Activated CD8-positive, alpha-beta T cell treated with anti-CD3 and anti-CD28 coated beads for 36 hours (primary cell): ENCODE results near the gene FAM20B. TPM values are rescaled to one million over a fixed set of nuclear protein-coding genes. Genes with fewer than 3 reads are reported as not detected.

Experiments
- ATAC-seq: fragments of 200-7000 bp; cut with Tn5 transposase; one replicate; pipeline ENCODE4 v1.10.0; 2021; ENCODE audit warnings: mild to moderate bottlenecking, moderate library complexity
- CTCF ChIA-PET: fragments of 350-600 bp; sonication (Branson Sonifier 250); formaldehyde crosslinking; loops from one replicate; lab custom pipeline; 2021; ENCODE audit warnings: antibody characterized with exemption; lab: Charles Lee
- POLR2A ChIA-PET: fragments of 350-600 bp; sonication (Branson Sonifier 250); formaldehyde crosslinking; loops from one replicate; lab custom pipeline; 2021; ENCODE audit warnings: antibody characterized with exemption; lab: Charles Lee
- DNase-seq: peaks from one replicate; pipeline ENCODE4 v3.0.0-alpha.2; 2020
- H3K27ac Mint-ChIP-seq: one replicate; pipeline ENCODE4 v1.8.0; 2021; ENCODE audit warnings: mild to moderate bottlenecking, mixed read lengths
- H3K27me3 Mint-ChIP-seq: one replicate; pipeline ENCODE4 v1.8.0; 2021; ENCODE audit warnings: mixed read lengths
- H3K36me3 Mint-ChIP-seq: one replicate; pipeline ENCODE4 v1.8.0; 2021; ENCODE audit warnings: low read depth, mixed read lengths
- H3K4me1 Mint-ChIP-seq: one replicate; pipeline ENCODE4 v1.8.0; 2021; ENCODE audit warnings: low read depth, mixed read lengths
- H3K4me3 Mint-ChIP-seq: one replicate; pipeline ENCODE4 v1.8.0; 2021; ENCODE audit warnings: mild to moderate bottlenecking, moderate library complexity, mixed read lengths
- H3K9me3 Mint-ChIP-seq: one replicate; pipeline ENCODE4 v1.8.0; 2021; ENCODE audit warnings: mixed read lengths
- intact Hi-C: fragments of 100-400 bp; cut with micrococcal nuclease; formaldehyde crosslinking; loops from one replicate; pipeline ENCODE4 v1.10.0; 2022
- total RNA-seq, 2 experiments: library from RNA; stranded (reverse); gene quantifications; one replicate each; pipeline ENCODE4 v1.2.3, GENCODE V29; 2021
- TF ChIP-seq, protein P1 (sequence below): fragments of 200-600 bp; IDR thresholded peaks from one replicate; pipeline ENCODE4 v1.8.0; 2022; ENCODE audit warnings: antibody characterized with exemption, mild to moderate bottlenecking

The FAM20B gene
- total RNA-seq, 2 experiments from 2014 or later, result 34.7 to 36.1 TPM

- TF ChIP-seq, protein P1, sequence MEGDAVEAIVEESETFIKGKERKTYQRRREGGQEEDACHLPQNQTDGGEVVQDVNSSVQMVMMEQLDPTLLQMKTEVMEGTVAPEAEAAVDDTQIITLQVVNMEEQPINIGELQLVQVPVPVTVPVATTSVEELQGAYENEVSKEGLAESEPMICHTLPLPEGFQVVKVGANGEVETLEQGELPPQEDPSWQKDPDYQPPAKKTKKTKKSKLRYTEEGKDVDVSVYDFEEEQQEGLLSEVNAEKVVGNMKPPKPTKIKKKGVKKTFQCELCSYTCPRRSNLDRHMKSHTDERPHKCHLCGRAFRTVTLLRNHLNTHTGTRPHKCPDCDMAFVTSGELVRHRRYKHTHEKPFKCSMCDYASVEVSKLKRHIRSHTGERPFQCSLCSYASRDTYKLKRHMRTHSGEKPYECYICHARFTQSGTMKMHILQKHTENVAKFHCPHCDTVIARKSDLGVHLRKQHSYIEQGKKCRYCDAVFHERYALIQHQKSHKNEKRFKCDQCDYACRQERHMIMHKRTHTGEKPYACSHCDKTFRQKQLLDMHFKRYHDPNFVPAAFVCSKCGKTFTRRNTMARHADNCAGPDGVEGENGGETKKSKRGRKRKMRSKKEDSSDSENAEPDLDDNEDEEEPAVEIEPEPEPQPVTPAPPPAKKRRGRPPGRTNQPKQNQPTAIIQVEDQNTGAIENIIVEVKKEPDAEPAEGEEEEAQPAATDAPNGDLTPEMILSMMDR, result no peak
- no peaks in the 10 kb centered on the region for H3K4me1 Mint-ChIP-seq
- DNase-seq (no peak), ATAC-seq (no peak)
- no peaks in the 10 kb centered on the region for H3K27me3 Mint-ChIP-seq
- H3K4me3 Mint-ChIP-seq, result no peak overlapping the region
- POLR2A ChIA-PET, result no interaction called here
- no peaks in the 10 kb centered on the region for H3K36me3 Mint-ChIP-seq
- no peak overlapping the region for H3K27ac Mint-ChIP-seq
- intact Hi-C loops, result no loop called here
- no peaks in the 10 kb centered on the region for H3K9me3 Mint-ChIP-seq
- CTCF ChIA-PET, result interaction anchor here (1.0 to 2.2 kb wide), 2 partner anchors 9 to 17 kb away, joined by 3 to 7 read pairs; no protein-coding TSS in a partner anchor
Observed at GRCh38 chr1:179012038-179012437, 13.7 kb upstream of the FAM20B start.

- intact Hi-C loops, result no loop called here
- Mint-ChIP-seq H3K9me3 (no peaks in the 10 kb centered on the region), H3K4me1 (no peaks in the 10 kb centered on the region), H3K27me3 (peaks cover 2% of the 10 kb centered on the region), H3K27ac (no peak overlapping the region), H3K36me3 (no peaks in the 10 kb centered on the region), H3K4me3 (no peak overlapping the region)
- POLR2A ChIA-PET, result interaction anchor here (1.1 kb wide), 1 partner anchor 13 kb away, joined by 6 read pairs; no protein-coding TSS in a partner anchor
- CTCF ChIA-PET, result interaction anchor here (3.0 kb wide), 1 partner anchor 11 kb away, joined by 19 read pairs; no protein-coding TSS in a partner anchor
- DNase-seq (no peak), ATAC-seq (no peak)
- TF ChIP-seq, protein P1, result no peak
Observed at GRCh38 chr1:179014123-179014522, 11.6 kb upstream of the FAM20B start.

GRCh38 chr1:179015396-179015795 is 10.3 kb upstream of the FAM20B start:
- ATAC-seq (no peak), DNase-seq (no peak)
- ChIA-PET CTCF (interaction anchor here (3.0 kb wide), 1 partner anchor 13 kb away, joined by 19 read pairs; no protein-coding TSS in a partner anchor), POLR2A (no interaction called here)
- Mint-ChIP-seq H3K4me3 (no peak overlapping the region), H3K27me3 (peaks cover 2% of the 10 kb centered on the region), H3K27ac (no peak overlapping the region), H3K36me3 (no peaks in the 10 kb centered on the region), H3K4me1 (no peaks in the 10 kb centered on the region), H3K9me3 (no peaks in the 10 kb centered on the region)
- TF ChIP-seq, protein P1, result no peak
- intact Hi-C loops, result no loop called here

- no peak for DNase-seq
- ChIA-PET CTCF (interaction anchor here (0.9 to 3.3 kb wide), 4 partner anchors 14 to 249 kb away, joined by 3 to 32 read pairs (median 5); no protein-coding TSS in a partner anchor), POLR2A (no interaction called here)
- Mint-ChIP-seq H3K9me3 (no peaks in the 10 kb centered on the region), H3K4me3 (no peak overlapping the region), H3K4me1 (no peaks in the 10 kb centered on the region), H3K36me3 (no peaks in the 10 kb centered on the region), H3K27ac (no peak overlapping the region), H3K27me3 (peaks cover 2% of the 10 kb centered on the region)
- ATAC-seq, result no peak
- intact Hi-C loops, result no loop called here
- TF ChIP-seq, protein P1, result no peak
Observed at GRCh38 chr1:179016706-179017382, 8.8 kb upstream of the FAM20B start.
